Measurements from ENCODE around the gene ARHGEF4.

DNA sequence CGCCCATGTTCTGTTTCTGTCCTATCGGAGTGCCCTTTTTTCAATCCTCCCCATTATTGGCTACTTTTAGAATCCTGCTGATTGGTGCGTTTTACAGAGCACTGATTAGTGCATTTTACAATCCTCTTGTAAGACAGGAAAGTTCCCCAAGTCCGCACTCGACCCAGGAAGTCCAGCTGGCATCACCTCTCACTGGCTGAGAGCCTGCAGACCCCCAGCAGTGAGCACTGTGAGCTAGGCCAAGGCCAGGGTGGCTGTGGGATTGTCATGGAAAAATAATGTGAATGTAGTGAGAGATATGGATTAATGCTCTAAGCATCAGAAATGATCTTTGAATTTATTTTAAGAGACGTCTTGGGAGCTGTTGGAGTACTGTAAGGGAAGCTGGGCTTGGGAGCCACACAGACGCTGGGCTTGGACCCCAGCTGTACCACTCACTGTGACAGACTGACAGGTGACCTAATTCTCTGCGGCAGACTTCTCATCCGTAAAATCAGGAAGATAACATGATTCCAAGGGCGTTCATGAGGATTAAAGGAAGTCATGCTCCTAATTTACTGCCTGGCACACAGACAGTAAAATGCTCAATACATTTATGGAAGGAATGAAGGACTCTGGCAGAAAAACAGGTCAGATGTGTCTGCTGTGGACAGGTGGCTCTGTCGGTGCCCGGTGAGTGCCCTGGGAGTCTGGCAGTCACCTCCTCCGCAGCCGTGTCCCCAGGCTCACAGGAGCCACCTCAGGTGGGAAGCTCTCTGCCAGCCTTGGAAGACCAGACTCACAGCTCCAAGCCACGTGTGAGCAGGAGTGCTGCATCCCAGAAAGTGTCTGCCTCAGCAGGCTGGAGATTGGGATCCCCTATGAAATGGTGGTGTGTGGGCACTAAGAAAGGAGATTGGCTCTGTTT is 151.1 kb downstream of the ARHGEF4 start:
- TF ChIP-seq, protein P1, sequence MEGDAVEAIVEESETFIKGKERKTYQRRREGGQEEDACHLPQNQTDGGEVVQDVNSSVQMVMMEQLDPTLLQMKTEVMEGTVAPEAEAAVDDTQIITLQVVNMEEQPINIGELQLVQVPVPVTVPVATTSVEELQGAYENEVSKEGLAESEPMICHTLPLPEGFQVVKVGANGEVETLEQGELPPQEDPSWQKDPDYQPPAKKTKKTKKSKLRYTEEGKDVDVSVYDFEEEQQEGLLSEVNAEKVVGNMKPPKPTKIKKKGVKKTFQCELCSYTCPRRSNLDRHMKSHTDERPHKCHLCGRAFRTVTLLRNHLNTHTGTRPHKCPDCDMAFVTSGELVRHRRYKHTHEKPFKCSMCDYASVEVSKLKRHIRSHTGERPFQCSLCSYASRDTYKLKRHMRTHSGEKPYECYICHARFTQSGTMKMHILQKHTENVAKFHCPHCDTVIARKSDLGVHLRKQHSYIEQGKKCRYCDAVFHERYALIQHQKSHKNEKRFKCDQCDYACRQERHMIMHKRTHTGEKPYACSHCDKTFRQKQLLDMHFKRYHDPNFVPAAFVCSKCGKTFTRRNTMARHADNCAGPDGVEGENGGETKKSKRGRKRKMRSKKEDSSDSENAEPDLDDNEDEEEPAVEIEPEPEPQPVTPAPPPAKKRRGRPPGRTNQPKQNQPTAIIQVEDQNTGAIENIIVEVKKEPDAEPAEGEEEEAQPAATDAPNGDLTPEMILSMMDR (IDR thresholded peaks at IDR 0.05; ENCODE audit: low read length) = no peak
- no peak for TF ChIP-seq EZH2 (optimal IDR thresholded peaks at IDR 0.05; ENCODE audit: low read depth, low read length)
- no peak for TF ChIP-seq EZH2phosphoT487 (IDR thresholded peaks at IDR 0.05; ENCODE audit: low read length)
